Chondrocyte (in vitro differentiated cells): Measurements from ENCODE around the gene PRKCG. TPM values are rescaled to one million over a fixed set of nuclear protein-coding genes. Genes with fewer than 3 reads are reported as not detected.

ENCODE experiments used
- DNase-seq: peaks from one replicate; pipeline ENCODE4 v3.0.0; 2021; ENCODE audit warnings: mixed read lengths, low spot score
- H3K27ac Mint-ChIP-seq: one replicate; pipeline ENCODE4 v1.8.0; 2021; ENCODE audit warnings: mild to moderate bottlenecking, moderate library complexity, mixed read lengths; ENCODE audit not compliant: unreplicated experiment
- H3K27me3 Mint-ChIP-seq: 2 replicates; pipeline ENCODE4 v1.8.0; 2021; ENCODE audit warnings: low read depth, mixed read lengths
- H3K36me3 Mint-ChIP-seq: 2 replicates; pipeline ENCODE4 v1.8.0; 2021; ENCODE audit warnings: low read depth, mixed read lengths
- H3K4me1 Mint-ChIP-seq: 2 replicates; pipeline ENCODE4 v1.8.0; 2021; ENCODE audit warnings: low read depth, mild to moderate bottlenecking, mixed read lengths
- H3K4me3 Mint-ChIP-seq: one replicate; pipeline ENCODE4 v1.8.0; 2021; ENCODE audit warnings: mild to moderate bottlenecking, moderate library complexity, mixed read lengths; ENCODE audit not compliant: unreplicated experiment
- H3K9me3 Mint-ChIP-seq: 2 replicates; pipeline ENCODE4 v1.8.0; 2021; ENCODE audit warnings: low read depth, mixed read lengths
- total RNA-seq: library from RNA; stranded (reverse); gene quantifications from 3 replicates; pipeline ENCODE4 v1.2.1, GENCODE V29; 2021
- TF ChIP-seq, protein P1 (sequence below): fragments of 200-600 bp; sonication (generic); IDR thresholded peaks from 2 replicates; pipeline ENCODE4 v1.5.0; 2021; ENCODE audit warnings: antibody characterized with exemption, mild to moderate bottlenecking, moderate library complexity

The PRKCG gene
- total RNA-seq, 1 donor from 2014 or later: 0.15 TPM

DNA sequence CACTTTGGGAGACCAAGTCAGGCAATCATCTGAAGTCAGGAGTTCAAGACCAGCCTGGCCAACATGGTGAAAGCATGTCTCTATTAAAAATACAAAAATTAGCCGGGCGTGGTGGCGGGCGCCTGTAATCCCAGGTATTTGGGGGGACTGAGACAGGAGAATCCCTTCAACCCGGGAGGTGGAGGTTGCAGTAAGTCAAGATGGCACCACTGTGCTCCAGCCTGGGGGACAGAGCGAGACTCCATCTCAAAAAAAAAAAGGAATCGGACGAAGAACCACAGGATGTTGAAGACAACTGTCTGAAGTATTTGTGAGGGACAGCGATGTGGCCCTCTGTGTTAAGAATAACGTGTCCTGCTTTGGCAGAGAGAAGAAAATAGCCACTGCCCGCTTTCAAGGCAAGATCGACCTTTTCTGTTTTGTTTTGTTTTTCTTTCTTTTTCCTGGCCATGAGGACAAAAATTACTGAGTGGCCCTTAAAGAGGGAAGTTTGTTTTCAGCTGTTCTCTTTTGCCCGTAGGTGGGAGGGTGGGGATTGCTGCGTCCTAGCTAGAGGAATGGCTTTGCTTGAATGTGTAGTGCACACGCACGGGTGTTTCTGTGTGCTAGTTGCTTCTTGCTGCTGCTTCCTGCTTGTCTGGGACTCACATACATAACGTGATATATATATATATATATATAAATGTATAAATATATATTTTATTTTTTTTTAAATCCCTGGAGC, 6.2 kb upstream of the PRKCG start:
- H3K27me3 Mint-ChIP-seq: no peaks in the 10 kb centered on the region
- peaks cover 33% of the 10 kb centered on the region for H3K36me3 Mint-ChIP-seq
- peak overlapping the region; percentile 36 for H3K27ac Mint-ChIP-seq
- DNase-seq: no peak
- TF ChIP-seq, protein P1, sequence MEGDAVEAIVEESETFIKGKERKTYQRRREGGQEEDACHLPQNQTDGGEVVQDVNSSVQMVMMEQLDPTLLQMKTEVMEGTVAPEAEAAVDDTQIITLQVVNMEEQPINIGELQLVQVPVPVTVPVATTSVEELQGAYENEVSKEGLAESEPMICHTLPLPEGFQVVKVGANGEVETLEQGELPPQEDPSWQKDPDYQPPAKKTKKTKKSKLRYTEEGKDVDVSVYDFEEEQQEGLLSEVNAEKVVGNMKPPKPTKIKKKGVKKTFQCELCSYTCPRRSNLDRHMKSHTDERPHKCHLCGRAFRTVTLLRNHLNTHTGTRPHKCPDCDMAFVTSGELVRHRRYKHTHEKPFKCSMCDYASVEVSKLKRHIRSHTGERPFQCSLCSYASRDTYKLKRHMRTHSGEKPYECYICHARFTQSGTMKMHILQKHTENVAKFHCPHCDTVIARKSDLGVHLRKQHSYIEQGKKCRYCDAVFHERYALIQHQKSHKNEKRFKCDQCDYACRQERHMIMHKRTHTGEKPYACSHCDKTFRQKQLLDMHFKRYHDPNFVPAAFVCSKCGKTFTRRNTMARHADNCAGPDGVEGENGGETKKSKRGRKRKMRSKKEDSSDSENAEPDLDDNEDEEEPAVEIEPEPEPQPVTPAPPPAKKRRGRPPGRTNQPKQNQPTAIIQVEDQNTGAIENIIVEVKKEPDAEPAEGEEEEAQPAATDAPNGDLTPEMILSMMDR: no peak
- no peaks in the 10 kb centered on the region for H3K9me3 Mint-ChIP-seq
- peaks cover 44% of the 10 kb centered on the region for H3K4me1 Mint-ChIP-seq
- no peak overlapping the region for H3K4me3 Mint-ChIP-seq

DNA sequence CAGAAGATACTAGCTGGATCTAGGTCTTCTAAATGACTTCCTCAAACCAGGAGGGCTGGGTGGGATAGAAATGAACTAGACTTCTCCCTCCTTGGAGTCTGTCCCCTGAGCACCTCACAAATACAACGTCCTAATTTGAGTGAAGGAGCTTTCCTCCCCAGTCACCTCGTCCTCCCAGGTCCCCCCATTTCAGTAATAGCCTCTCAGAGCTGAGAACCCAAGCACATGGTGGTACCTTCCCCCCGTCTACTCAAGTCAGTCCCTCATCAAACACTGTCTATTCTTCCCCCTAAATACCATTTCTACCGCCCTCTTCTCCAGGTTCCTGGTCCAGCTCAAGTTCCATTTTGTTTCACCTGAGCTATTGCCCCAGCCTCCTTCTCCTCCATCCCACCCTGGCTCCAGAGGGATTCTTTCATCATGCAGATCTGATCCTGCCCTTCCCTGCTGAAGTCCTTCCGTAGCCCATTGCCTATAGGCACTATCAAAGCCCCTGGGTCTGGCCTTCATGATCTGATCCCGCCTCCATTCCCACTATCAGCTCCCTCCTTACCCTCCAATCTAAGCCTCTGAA, 5.3 kb upstream of the PRKCG start:
- Mint-ChIP-seq H3K4me1 (peaks cover 37% of the 10 kb centered on the region), H3K27me3 (no peaks in the 10 kb centered on the region), H3K36me3 (peaks cover 26% of the 10 kb centered on the region), H3K27ac (peak overlapping the region; percentile 36), H3K9me3 (no peaks in the 10 kb centered on the region), H3K4me3 (no peak overlapping the region)
- no peak for DNase-seq
- TF ChIP-seq, protein P1: no peak

DNA sequence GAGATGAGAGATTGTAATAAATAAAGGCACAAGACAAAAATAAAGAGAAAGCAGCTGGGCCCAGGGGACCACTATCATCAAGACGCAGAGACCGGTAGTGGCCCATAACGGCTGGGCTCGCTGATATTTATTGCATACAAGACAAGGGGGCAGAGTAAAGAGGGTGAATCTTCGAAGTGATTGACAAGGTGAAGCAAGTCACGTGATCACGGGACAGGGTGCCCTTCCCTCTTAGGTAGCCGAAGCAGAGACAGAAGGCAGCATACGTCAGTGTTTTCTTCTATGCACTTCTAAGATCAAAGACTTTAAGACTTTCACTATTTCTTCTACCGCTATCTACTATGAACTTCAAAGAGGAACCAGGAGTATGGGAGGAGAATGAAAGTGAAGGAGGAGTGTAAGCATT, 4.6 kb upstream of the PRKCG start:
- TF ChIP-seq, protein P1: no peak
- Mint-ChIP-seq H3K4me3 (no peak overlapping the region), H3K36me3 (peaks cover 26% of the 10 kb centered on the region), H3K4me1 (peaks cover 36% of the 10 kb centered on the region), H3K27me3 (peaks cover 2% of the 10 kb centered on the region), H3K9me3 (no peaks in the 10 kb centered on the region), H3K27ac (peak overlapping the region; percentile 36)
- DNase-seq: no peak

DNA sequence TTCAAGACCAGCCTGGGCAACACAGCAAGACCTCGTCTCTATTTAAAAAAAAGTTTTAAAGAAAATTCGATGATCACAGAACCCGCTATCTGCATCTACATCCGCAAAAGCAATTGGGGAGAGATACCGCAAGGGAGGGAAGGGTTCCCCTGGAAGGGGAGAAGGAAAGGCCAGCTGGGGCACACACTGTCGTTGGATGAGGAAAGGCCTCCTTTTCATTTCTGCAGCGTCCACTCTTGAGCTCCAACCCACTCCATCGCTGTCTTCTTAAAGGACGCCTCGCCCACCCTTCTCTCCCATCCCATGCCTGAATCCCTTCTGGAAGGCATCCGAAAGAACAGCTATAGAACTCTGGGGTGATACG, 3.2 kb upstream of the PRKCG start:
- H3K27me3 Mint-ChIP-seq: peaks cover 11% of the 10 kb centered on the region
- peaks cover 20% of the 10 kb centered on the region for H3K36me3 Mint-ChIP-seq

More for the DNA sequence above, 3.2 kb upstream of the PRKCG start:
- TF ChIP-seq, protein P1: no peak
- H3K4me1 Mint-ChIP-seq: peaks cover 30% of the 10 kb centered on the region
- H3K4me3 Mint-ChIP-seq: no peak overlapping the region
- peak overlapping the region; percentile 33 for H3K27ac Mint-ChIP-seq
- DNase-seq: no peak
- no peaks in the 10 kb centered on the region for H3K9me3 Mint-ChIP-seq
